ENCODE data around the gene S100Z.
"Not testable (repeated sequence)": the region's sequence is repeated elsewhere in the genome, so short reads cannot be mapped to it uniquely, and the experiment has no call there.

S100Z gene

DNA sequence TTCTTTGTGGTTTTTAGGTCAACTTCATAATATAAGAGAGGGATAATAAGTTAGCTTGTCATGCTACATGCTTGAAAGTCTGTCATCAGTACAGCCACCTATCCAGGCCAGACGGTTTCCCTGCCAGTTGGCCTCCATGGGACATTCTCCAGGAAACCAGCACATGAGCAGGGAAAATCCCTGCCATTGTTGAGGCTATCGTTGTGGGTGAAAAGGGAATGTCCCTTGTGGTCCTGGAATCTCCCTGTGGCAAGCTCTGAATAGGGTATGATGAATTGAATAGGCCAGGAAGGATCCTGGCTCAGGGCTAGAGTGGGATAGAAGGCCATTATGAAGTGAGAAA is 18.7 kb upstream of the S100Z start:
- no peak for DNase-seq

DNA sequence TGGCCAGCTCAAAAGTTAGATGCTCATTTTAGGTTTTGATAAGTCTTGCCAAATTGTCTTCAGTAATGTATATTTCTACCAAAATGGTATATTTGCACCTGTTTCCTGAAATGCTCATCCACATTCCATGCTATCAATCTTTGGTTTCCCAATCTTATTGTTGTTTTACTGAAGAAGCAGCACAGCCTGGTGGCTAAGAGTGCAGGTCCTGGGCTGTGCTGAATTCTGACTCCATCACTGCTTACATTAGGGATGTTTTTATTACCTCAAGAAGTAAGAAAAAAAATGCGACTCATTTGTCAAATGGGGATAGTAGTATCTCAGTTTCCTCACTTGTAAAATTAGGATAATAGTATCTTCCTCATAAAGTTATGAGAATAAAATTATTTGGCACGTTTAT is 13.6 kb upstream of the S100Z start:
- DNase-seq, result no peak

- DNase-seq, result no peak
These were observed 13.2 kb upstream of the S100Z start for GRCh38 chr5:76836585-76836984.

GRCh38 chr5:76838481-76839261 is 11.1 kb upstream of the S100Z start:
- DNase-seq, result no peak

DNA sequence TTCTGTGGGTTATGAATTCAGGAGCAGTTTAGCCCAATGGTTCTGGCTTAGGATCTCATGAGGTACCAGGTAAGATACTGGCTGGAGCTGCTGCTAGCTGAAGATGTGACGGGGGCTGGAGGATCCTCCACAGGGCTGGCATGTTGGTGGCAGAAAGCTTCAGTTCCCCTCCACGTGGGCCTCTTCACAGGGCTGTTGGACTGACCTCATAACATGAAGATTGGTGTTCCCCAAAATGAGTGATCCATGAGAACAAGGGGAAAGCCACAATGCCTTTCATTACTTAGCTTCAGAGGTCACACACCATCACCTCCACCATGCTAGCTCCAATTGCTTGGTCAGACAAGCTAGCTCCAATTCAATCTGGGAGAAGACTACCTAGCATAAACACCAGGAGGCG is 8.5 kb upstream of the S100Z start:
- no peak for DNase-seq

DNA sequence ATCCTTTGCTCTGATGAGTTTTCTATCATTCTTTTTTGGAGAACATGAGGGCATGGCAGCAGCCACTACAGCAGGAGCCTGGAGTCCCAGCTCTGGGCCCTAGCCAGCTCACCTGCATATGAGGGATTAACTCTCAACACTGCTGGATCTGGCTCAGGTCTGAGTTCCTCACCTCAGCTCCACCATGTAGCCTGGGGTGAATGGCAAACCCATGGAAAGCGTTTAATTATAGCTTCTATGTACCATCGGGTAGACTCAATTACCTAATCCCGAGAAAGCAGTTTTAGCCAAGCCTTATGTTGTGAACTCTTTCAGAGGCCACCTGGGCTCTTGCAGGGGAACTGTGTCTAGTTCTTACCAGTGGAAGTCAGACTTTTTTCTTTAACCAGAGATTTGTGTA is 3.9 kb upstream of the S100Z start:
- no peak for DNase-seq

DNA sequence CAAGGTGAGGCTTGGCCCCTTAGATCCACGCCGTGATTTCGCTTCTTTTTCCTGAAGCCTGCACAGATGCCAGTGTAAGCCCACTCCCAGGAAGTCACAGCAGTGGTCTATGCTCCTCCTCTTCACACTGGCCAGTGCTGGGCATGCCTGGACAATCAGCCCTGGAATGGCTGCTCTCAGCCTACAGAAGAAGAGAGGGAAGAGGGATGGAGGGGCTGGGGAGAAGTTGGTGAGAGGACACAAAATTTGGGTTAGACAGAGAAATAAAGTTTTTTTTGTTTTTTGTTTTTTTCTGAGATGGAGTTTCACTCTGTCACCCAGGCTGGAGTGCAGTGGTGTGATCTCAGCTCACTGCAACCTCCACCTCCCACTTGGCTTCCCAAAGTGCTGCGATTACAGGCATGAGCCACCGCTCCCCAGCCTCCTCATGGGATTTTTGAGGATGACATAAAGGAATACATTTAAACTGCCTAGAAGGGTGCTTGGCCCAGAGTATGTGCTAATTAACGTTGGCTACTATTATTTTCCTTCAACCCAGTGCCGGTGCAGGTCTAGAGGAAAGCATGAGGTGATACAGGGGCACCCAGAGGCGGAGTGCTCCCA is 830 bp downstream of the S100Z start:
- DNase-seq, result no peak

GRCh38 chr5:76851728-76852369 is 2.0 kb downstream of the S100Z start:
- peak; percentile 88 for DNase-seq

DNA sequence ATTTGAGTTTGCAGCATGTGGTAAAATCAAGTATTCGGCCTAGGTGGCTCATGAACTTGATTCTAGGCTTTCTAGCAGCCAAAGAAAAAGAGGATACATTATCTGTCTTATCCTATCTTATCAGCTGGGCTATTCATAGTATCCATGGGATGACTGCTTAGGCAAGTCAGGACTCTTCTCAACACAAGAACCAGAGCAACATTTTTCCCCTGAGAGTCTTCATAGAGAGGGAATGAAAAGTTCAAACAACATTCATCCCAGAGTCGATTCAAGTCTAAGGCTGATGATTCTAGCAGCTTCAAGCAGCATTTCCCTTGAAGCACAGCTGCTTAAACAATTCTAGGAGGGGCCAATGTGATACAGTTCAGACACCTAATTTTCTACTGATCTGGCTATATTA is 3.0 kb downstream of the S100Z start:
- no peak for DNase-seq

- not testable (repeated sequence) for DNase-seq
These were observed 3.9 kb downstream of the S100Z start for GRCh38 chr5:76853741-76854140.

- DNase-seq, result no peak
These were observed 4.8 kb downstream of the S100Z start for GRCh38 chr5:76854644-76855043.

DNA sequence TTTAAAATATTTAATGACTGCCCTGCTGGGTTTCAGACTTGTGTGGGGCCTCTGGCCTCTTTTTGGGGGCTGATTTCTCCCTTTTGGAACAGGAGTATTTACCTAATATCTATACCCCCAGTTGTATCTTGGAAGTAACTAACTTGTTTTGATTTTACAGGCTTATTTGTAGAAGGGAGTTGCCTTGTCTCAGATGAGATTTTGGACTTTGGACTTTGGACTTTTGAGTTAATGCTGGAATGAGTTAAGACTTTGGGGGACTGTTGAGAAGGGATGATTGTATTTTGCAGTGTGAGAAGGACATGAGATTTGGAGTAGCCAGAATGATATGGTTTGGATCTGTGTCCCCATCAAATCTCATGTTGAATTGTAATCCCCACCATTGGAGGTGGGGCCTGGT is 5.7 kb downstream of the S100Z start:
- DNase-seq, result not testable (repeated sequence)

DNA sequence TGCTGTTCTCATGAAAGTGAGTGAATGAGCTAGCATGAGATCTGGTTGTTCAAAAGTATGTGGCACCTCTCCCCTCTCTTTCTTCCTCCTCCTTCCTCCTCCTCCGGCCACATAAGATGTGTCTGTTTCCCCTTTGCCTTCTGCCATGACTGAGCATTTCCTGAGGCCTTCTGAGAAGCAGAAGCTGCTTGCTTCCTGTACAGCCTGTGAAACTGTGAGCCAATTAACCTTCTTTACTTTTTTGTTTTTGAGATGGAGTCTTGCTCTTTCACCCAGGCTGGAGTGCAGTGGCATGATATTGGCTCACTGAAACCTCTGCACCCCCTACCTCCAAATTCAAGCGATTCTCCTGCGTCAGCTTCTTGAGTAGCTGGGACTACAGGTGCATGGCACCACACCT is 6.1 kb downstream of the S100Z start:
- peak; percentile 90 for DNase-seq

DNA sequence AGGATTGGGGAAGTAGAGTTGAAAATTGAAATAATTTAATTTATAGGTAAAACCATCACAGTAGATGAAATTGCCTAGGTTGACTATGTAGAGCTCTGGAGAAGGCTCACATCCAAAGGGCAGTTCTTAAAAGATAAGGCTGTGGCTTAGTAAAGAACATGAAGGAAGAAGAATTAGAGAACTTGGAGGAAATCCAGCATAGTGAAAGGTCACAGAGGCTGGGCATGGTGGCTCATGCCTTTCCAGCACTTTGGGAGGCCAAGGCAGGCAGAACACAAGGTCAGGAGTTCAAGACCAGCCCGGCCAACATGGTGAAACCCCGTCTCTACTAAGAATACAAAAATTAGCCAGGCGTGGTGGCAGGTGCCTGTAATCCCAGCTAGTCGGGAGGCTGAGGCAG is 7.0 kb downstream of the S100Z start:
- DNase-seq, result not testable (repeated sequence)

DNA sequence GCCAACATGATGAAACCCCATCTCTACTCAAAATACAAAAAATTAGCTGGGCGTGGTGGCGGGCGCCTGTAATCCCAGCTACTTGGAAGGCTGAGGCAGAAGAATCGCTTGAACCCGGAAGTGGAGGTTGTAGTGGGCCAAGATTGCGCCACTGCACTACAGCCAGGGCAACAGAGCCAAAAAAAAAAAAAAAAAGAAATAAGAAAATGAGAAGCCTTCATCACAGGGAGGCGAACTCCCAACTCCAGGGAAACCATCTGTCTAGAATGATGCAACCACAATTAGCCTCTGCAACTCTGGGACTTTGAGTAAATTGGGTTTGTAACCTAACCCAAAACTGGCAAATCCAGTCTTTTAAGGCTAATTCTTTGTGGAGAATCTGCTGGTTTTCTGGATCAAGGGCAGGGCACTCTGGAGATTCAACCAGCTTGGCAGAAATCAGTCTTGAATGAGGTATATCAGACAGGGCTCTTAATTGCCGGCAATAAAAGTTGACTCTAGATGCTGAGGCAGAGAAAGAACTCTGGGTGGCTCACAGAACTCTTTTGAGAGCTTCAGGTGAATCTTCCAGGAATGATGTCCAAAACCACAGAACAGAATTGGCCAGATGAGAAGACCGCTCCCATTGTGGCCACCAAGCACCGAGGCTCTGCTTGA is 9.9 kb downstream of the S100Z start:
- no peak for DNase-seq

- DNase-seq, result no peak
These were observed 11.8 kb downstream of the S100Z start for GRCh38 chr5:76861612-76862011.

DNA sequence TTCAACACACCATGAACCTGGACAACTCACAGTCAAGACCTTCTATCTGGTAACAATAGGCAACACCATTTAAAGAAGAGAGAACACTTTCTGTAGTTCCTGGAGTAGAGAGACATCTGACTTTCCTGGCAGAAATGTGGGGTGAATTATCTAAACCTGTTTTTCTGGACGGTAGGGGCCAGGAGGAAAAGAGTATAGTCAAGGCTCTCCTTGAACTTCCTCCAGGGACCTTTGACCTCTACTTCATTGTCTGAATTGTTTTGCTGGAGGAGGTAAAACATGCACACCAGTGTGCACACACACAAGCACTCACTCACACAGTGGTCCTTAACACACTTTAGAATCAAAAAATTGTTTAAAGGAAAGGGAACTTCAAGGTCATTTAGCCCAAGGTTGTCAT is 13.2 kb downstream of the S100Z start:
- DNase-seq, result no peak

DNA sequence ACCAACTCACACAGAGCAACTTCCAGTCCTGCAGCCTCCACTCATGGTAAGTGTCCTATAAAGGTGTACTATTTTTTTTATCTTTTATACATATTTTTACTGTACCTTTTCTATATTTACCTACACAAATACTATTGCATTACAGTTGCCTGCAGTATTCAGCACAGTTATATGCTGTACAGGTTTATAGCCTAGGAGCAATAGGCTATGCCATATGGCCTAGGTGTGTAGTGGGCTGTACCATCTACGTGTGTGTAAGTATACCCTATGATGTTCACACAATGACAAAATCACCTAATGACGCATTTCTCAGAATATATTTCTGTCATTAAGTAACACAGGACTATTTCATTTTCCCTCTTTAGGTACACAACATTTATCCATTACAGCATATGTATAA is 16.7 kb downstream of the S100Z start:
- DNase-seq, result no peak

DNA sequence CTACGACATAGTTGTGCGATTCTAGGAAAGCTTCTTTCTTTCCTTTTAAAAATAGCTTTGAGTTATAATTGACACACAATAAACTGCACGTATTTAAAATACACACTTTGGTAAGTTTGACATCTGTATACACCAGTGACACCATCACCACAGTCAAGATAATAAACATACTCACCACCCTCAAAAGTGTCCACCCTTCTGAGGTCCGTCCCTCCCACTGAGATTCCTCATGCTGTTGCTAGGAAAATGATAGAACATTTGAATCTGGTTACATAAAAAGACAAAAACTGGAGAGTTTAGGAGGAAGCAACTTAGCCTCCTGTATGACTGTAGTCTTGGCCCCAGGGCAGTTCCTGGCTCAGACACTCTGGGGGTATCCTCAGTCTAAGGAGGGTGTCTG is 17.2 kb downstream of the S100Z start:
- no peak for DNase-seq

DNA sequence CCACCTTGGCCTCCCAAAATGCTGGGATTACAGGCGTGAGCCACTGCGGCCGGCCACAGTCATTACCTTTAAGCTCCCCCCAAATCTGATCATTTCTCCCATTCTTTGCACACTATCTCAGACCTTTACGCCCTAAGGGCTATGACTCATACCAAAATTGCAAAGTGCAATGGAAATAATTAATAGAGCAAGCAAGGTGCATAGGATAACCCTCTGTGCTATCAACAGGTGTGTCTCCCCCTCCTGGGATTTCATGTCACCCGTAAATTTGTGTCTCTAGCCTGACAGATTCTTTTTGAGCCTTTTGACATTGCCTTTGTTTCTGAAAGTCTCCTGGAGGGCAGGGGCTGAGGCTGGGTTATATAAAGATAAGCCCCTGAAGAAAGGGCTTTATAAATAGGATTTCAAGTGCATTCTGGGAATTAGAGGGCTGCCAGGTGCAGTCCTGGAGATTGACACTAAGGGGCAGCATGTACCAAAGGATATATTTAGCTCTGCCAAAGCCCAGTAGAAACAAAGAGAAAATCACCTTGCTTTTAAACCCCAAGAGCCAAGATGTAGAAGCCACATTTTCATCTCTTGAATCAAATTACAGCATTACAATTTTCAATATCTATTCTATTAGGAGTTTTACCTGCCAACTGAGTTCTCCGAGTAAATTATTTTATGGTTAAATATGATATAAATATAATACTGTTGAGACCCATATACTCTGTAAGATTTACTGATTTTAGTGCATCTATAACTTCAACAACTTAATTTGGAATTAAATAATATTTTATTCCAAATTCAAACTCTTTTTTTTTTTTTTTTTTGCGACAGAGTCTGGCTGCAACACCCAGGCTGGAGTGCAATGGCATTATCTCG is 18.2 kb downstream of the S100Z start:
- DNase-seq, result no peak

DNA sequence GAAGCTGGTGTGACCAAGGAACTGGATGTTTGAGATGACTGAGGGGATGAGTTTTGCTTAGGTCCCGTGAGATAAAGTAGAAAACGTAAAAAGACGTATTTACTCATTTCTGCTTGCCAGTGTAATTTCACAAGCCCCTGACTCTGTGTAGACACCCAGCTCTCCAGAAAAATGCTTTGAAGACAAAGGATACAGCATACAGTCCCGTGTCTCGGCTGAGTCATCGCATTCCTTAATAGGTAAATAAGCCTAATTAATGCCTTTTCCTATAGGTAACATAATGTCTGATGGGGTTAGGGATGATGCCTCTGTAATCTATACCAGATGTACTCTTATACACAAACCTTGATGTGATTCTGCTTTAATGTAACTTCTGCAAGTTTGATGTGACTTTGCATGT is 20.2 kb downstream of the S100Z start:
- no peak for DNase-seq

DNA sequence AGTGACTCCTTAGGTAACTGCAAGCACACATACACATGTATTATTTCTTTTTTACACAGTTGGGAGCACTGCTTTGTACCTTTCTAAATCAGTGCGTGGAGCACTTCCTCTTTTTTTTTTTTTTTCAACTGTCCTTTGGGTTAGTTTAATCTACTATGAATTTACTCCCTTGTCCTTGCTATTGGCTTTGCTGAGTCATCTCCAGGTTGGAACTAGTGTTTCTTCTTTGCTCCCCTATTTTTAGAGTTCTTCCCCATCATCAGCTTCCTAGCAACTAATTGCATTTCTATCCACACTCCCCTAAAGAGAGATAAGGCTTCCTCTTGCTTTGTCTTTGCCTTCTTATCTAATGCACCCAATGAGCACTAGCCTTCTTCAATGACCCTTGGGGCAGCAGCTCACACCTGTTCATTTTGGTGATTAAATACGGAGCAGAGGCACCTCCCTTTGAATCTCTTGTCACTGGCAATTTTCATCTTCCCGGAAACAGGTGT is 24.3 kb downstream of the S100Z start:
- DNase-seq, result no peak

All from KG1 (cell line).